Measurements from ENCODE around the gene SLC35B4.

SLC35B4 gene

DNA sequence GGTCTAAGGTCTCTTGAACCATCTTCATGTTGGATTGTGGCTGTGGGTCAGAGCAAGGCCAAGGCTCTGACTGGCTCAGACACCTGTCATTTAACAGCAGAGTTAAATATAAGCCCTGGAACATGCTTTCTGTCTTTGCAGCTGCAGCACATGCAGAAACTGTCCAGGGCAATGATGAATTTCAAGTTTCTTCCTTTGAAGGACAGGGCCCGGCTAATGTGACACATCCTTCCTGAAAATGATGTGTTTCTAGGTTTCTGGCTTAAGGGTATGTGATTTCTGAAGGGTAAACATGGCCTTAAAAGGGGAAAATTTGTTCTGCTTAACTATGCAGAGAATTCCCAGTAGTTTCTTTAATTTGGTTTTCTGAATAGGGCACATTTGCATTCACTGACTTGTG lies 34.0 kb upstream of the SLC35B4 start:
- TF ChIP-seq, protein P1, sequence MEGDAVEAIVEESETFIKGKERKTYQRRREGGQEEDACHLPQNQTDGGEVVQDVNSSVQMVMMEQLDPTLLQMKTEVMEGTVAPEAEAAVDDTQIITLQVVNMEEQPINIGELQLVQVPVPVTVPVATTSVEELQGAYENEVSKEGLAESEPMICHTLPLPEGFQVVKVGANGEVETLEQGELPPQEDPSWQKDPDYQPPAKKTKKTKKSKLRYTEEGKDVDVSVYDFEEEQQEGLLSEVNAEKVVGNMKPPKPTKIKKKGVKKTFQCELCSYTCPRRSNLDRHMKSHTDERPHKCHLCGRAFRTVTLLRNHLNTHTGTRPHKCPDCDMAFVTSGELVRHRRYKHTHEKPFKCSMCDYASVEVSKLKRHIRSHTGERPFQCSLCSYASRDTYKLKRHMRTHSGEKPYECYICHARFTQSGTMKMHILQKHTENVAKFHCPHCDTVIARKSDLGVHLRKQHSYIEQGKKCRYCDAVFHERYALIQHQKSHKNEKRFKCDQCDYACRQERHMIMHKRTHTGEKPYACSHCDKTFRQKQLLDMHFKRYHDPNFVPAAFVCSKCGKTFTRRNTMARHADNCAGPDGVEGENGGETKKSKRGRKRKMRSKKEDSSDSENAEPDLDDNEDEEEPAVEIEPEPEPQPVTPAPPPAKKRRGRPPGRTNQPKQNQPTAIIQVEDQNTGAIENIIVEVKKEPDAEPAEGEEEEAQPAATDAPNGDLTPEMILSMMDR (IDR thresholded peaks at IDR 0.05; ENCODE audit: insufficient read depth, low read length, poor library complexity, severe bottlenecking) = no peak
- TF ChIP-seq EZH2phosphoT487 (conservative IDR thresholded peaks at IDR 0.05; ENCODE audit: low read length) = no peak
- Histone ChIP-seq H3K27me3 (ENCODE audit: low read length) (no peaks in the 10 kb centered on the region), H3K9me2 (replicated peaks; ENCODE audit: insufficient read depth, low read length) (no peaks in the 10 kb centered on the region), H3K27ac (ENCODE audit: low read depth, low read length) (no peak overlapping the region), H3K4me2 (ENCODE audit: low read depth, low read length, poor library complexity, severe bottlenecking) (no peak overlapping the region), H3K79me2 (ENCODE audit: insufficient read depth, low read length) (no peaks in the 10 kb centered on the region), H3K9me3 (ENCODE audit: insufficient read depth, low read length) (no peaks in the 10 kb centered on the region), H3F3A (ENCODE audit: insufficient read depth) (no peaks in the 10 kb centered on the region), H4K20me1 (ENCODE audit: low read depth, low read length) (no peaks in the 10 kb centered on the region), H3K36me3 (ENCODE audit: low read length) (no peaks in the 10 kb centered on the region), H2AFZ (ENCODE audit: low read depth, low read length, severe bottlenecking) (no peak overlapping the region), H3K9ac (ENCODE audit: low read length) (no peak overlapping the region), H3K4me3 (ENCODE audit: insufficient read depth, low read length, poor library complexity, severe bottlenecking) (no peak overlapping the region)

DNA sequence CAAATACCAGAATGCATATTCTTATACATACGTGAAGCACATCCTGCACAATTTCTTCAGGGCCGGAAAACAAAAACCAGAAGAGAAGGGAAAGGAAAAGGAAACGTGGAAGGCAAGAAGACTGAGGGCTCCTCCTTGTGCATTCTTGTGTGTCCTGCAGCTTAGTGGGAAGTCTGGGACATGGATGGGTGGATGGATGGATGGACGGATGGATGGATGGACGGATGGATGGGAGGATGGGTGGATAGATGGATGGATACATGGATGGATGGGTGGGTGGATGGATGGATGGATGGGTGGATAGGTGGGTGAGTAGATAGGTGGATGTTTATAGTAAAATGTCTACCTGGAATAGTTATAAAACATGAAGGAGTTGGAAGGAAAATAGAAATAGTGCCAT lies 30.8 kb upstream of the SLC35B4 start:
- no peak overlapping the region for H3K4me3 ChIP-seq (ENCODE audit: insufficient read depth, low read length, poor library complexity, severe bottlenecking)
- H3K79me2 ChIP-seq (ENCODE audit: insufficient read depth, low read length) = no peaks in the 10 kb centered on the region
- 0 out of 2 replicates have a peak, but pooled peaks cover 4% of the 10 kb centered on the region for H3K27me3 ChIP-seq (ENCODE audit: low read length)
- no peaks in the 10 kb centered on the region for H3F3A ChIP-seq (ENCODE audit: insufficient read depth)
- no peak overlapping the region for H3K27ac ChIP-seq (ENCODE audit: low read depth, low read length)
- H4K20me1 ChIP-seq (ENCODE audit: low read depth, low read length) = no peaks in the 10 kb centered on the region
- H2AFZ ChIP-seq (ENCODE audit: low read depth, low read length, severe bottlenecking) = no peak overlapping the region
- H3K9me2 ChIP-seq (replicated peaks; ENCODE audit: insufficient read depth, low read length) = no peaks in the 10 kb centered on the region
- no peaks in the 10 kb centered on the region for H3K9me3 ChIP-seq (ENCODE audit: insufficient read depth, low read length)
- TF ChIP-seq, protein P1 (IDR thresholded peaks at IDR 0.05; ENCODE audit: insufficient read depth, low read length, poor library complexity, severe bottlenecking) = no peak
- TF ChIP-seq EZH2phosphoT487 (conservative IDR thresholded peaks at IDR 0.05; ENCODE audit: low read length) = no peak
- no peak overlapping the region for H3K9ac ChIP-seq (ENCODE audit: low read length)
- no peaks in the 10 kb centered on the region for H3K36me3 ChIP-seq (ENCODE audit: low read length)
- H3K4me2 ChIP-seq (ENCODE audit: low read depth, low read length, poor library complexity, severe bottlenecking) = no peak overlapping the region

- Histone ChIP-seq H3K79me2 (ENCODE audit: insufficient read depth, low read length) (no peaks in the 10 kb centered on the region), H3K9me2 (replicated peaks; ENCODE audit: insufficient read depth, low read length) (no peaks in the 10 kb centered on the region), H3K9ac (ENCODE audit: low read length) (no peak overlapping the region), H3K4me2 (ENCODE audit: low read depth, low read length, poor library complexity, severe bottlenecking) (no peak overlapping the region), H3K9me3 (ENCODE audit: insufficient read depth, low read length) (no peaks in the 10 kb centered on the region), H4K20me1 (ENCODE audit: low read depth, low read length) (no peaks in the 10 kb centered on the region), H3F3A (ENCODE audit: insufficient read depth) (no peaks in the 10 kb centered on the region), H2AFZ (ENCODE audit: low read depth, low read length, severe bottlenecking) (no peak overlapping the region), H3K36me3 (ENCODE audit: low read length) (no peaks in the 10 kb centered on the region), H3K27ac (ENCODE audit: low read depth, low read length) (no peak overlapping the region), H3K27me3 (ENCODE audit: low read length) (peaks cover 9% of the 10 kb centered on the region; the same call in 1 of the 2 replicates), H3K4me3 (ENCODE audit: insufficient read depth, low read length, poor library complexity, severe bottlenecking) (no peak overlapping the region)
- TF ChIP-seq, protein P1 (IDR thresholded peaks at IDR 0.05; ENCODE audit: insufficient read depth, low read length, poor library complexity, severe bottlenecking) = no peak
- no peak for TF ChIP-seq EZH2phosphoT487 (conservative IDR thresholded peaks at IDR 0.05; ENCODE audit: low read length)
Observed at GRCh38 chr7:134343796-134344195, 27.1 kb upstream of the SLC35B4 start.
